NOMO-1 treated with dmso at 0.1 percent for 144 hours (cell line): ENCODE measurements around the gene TRPV3.
"Not testable (repeated sequence)": the region's sequence is repeated elsewhere in the genome, so short reads cannot be mapped to it uniquely, and the experiment has no call there.

Experiments
- DNase-seq: peaks from one replicate; lab custom pipeline; 2025; ENCODE audit not compliant: unreplicated experiment; lab: John Stamatoyannopoulos, UW

The TRPV3 gene

DNA sequence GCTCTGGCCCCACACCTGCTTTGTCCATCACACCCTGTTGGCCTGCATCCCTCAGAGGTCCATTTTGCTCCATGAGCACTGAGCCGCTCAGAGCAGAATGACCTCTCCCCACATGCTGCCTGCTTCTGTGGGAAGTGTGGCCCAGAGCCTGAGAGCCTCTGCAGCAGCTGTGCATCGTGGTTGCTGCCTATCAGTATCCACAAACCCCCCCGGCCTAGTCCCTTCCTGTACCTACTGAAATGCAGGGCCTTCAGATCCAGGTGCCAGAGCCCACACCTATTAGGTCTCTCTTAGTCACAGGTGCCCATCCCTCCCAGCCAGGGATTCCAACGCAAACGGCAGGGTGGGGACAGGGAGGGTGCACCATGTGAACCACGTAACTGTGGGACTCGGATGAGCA lies 16.6 kb upstream of the TRPV3 start:
- DNase-seq: no peak

DNA sequence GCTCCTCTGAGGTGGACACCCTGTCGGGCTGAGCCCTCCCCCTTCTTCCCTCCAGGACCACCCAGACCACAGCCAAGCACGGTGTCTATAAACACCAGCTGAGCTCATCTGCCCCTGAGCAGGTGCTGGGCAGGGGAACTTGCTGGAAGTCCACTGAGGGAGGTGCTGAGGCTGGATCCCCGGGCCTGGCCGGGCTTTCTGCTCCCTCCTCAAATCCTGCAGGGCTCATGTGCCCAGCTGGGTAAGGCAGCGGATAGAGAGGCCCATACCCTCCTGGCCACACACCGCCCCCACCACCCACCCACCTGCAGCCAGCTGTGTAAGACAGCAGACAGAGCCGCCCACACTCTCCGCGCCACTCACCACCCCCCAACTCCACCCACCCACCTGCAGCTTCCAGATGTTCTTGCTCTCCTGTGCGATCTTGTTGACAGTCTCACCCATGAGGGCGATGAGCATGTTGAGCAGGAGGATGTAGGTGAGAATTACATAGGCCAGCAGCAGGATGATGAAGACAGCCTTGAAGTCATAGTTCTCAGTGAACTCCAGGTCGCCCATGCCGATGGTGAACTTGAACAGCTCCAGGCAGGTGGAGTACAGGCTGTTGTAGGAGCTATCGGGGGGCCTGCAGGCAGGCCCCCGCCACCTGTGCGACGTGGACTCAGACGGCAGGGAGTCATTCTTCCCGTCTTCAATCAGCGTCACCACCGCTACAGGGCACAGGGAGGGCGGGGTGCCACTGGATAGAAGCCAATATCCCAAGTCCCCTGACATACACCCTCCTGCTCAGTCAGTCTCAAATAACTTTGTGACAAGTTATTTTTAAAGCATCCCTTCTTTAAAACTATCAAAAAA lies 15.9 kb upstream of the TRPV3 start:
- DNase-seq: no peak

DNA sequence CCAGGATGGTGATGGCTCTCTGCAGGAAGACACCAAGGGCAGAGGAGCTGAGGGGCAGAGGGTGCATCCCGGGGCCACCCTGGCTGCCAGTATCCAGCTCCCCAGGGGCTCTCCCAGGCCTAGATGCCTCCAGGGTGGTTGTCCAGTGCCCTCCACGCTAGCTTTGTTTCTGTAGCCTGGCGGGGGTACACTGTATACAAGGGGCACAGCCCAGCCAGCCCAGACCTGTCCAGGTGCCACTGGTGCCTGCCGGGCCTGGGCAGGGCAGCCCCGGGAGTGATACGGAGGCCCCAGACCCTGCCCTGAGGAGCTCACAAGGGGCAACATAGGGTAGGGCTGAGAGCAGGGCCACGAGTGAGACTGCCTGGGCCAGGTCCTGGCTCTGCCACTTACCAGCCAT lies 14.6 kb upstream of the TRPV3 start:
- no peak for DNase-seq

DNA sequence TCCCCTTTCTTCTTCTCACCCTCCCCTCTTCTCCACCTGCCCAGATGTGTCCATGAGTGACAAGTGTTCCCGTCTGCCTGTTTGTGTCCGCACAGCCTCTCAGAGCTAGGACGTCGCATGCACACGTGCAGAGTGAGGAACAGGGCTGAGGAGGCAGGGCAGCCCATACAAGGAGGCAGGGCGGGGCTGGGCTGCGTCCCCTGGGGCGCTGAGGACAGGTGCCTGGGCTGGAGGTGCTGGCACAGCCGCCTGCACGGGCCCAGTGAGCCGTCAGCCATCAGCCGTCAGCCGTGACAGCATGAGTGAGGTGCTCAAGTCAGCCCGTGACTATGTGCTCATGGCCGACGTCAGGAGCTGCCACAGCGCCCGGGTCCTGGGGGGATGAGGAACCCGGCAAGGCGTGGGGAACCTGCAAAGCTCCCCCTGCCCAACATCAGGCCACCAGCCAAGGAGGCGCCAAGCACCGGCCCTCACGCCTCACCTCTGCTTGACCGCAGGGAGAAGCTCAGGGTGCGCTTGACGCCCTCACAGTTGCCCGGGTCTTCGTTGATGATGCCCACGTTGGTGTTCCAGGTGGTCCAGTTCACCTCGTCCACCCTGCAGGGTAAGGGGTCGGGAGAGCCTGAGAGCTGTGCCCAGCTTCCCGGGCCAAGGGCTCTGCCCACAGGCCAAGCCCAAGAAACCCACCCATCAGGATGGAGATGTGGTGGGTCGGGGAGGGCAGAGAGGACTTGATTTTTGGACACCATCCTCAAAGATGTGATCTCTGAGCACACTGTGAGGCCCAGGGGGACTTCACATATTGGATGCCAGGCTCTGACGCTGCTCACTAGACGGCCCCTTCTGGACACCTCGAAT lies 13.7 kb upstream of the TRPV3 start:
- DNase-seq: no peak

DNA sequence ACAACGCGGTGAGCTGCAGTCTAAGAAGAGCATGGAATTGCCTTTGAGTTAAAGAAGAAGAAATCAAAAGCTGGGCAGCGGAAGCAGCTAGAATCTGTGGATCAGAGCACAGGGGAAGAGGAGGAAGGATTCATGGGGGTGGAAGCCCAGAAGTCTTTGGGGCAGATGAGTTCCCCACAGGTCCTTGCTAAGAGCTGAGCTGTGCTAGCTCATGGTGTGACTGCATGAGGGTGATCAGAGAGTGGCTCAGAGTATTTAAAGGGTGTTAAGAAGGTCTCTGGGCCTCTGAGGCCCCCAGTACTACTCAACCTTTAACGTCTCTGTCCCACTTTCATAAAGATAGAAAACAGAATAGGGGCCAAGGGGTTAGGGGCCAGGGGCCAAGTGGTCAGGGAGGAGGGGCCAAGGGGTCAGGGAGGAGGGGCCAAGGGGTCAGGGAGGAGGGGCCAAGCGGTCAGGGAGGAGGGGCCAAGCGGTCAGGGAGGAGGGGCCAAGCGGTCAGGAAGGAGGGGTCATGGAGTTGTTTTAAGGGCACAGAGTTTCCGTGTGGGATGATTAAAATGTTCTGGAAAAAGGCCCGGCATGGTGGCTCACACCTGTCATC lies 12.0 kb upstream of the TRPV3 start:
- DNase-seq: no peak

DNA sequence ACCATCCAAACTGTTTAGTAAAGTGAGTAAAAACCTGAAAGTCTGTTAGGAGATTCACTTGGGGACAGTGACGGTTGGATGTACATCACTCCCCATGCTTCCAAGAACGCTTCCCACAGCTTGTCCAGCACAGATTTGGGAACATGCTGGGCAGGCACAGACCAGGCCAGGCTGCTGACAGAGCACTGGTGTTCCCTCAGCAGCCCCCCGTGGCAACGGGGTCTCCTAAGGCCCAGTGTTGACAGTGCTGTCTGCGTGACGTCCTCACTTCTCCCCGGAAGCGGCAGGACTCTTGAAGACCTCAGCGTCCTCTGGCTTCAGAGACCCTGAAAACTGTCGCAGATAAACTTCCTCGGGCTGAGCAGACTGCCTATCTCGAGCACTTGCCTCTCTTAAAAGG lies 8.9 kb upstream of the TRPV3 start:
- no peak for DNase-seq

DNA sequence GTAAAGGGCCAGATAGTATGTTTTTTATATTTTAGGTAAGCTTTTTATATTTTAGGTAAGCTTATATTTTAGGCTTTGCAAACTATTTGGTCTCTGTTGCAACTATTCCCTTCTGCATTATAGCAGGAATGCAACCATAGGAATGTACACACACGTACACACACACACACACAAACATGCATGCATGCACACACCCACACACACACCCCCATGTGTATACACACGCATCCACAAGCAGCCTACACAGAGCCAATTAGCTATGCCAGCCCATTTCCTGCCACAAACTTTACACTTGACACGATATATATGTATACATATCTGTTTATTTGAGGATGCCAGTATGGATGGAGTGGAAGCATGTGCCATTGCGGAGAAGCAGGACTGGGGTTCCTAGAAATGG lies 7.5 kb upstream of the TRPV3 start:
- no peak for DNase-seq

DNA sequence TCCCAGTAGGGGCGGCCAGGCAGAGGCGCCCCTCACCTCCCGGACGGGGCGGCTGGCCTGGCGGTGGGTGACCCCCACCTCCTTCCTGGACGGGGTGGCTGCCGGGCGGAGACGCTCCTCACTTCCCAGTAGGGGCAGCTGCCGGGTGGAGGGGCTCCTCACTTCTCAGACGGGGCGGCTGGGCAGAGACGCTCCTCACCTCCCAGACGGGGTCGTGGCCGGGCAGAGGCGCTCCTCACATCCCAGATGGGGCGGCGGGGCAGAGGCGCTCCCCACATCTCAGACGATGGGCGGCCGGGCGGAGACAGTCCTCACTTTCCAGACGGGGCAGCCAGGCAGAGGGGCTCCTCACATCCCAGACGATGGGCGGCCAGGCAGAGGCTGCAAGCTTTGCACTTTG lies 6.6 kb upstream of the TRPV3 start:
- DNase-seq: not testable (repeated sequence)

DNA sequence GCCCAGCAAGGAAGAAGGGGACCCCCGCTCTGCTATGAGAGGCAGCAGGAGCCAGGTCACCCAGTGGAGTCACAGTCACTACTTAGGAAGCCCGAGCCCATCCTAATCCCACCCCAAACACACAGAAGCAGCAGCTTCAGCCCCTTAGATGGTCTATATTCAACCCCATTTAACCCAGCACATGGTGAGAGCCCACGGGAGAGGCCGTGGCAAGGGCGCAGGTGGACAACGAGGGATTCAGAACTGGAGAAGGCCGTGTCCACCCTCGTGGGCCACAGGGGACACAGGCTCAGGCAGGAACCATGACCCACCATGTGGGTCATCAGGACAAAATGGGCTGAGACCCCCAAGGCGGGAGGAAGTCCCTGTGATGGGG lies 1.6 kb upstream of the TRPV3 start:
- DNase-seq: no peak

DNA sequence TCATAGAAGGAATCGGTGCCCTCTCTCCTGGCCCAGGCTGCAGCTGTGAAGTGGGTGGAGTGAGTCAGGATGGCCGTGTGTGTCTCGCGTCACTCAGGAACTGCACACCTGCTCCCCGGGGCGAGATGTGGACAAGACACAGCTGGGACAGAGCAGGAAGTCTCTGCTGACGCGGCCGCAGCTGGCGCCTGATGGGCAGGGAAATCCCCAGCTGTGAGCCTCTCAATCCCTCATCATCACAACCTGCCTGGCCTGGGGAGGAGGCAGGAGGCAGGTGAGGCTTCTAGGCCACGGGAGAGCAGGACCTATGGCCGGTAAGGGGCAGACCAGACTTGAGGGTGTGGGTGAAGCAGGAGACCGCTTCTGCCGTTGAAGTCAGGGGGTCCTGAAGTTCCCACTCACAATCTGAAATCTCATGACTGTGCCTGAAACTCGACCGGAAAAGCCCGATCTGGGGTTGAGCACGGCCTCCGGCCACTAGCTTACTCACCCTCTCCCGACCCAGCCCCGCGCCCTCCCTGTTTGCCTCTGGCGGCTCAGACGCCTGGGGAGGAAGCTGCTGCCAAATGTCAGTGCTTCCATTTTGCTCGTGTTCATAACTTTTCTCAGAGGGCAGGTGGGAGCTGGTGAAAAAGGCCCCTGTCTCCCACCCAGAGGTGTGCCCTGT lies 1.1 kb upstream of the TRPV3 start:
- no peak for DNase-seq

DNA sequence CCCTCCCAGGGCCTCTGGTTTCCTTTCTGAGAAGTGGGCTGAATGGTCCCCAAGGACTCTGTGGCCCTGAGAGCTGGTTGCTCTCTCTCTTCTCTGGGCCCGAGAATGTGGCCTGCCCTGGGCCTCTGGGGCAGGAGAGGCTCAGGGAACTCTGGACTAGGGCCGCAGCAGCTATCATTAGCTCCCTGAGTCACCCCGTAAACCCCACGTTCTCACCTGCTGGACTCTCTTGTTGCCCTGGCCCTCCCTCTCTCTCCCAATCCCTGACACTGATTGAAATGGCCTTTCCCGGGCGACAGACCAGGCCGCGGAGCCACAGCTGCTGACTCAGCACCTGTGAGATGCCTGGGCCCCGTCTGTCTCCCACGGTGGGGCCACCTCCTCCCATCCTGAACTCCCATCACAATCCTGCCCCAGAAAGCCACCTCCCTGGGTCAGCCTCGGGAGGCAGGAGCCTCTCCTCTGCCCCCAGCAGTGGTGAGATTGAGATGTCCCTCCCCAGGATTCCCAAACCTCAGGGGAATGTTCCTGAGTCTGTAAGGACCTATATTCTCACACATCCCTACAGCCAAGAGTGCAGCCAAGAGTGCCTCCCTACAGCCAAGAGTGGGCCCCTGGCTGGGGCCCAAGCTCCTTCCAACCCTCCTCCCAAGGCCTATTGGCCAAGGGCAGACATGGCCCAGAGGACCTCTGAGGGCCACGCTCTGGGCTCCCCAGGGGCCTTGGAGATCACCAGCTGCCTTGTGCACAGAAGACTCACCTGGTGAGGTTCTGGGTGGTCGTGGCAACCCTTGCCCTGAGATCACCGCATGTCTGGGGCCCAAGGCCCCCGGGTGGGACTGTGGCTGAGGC lies 470 bp downstream of the TRPV3 start:
- DNase-seq: no peak

DNA sequence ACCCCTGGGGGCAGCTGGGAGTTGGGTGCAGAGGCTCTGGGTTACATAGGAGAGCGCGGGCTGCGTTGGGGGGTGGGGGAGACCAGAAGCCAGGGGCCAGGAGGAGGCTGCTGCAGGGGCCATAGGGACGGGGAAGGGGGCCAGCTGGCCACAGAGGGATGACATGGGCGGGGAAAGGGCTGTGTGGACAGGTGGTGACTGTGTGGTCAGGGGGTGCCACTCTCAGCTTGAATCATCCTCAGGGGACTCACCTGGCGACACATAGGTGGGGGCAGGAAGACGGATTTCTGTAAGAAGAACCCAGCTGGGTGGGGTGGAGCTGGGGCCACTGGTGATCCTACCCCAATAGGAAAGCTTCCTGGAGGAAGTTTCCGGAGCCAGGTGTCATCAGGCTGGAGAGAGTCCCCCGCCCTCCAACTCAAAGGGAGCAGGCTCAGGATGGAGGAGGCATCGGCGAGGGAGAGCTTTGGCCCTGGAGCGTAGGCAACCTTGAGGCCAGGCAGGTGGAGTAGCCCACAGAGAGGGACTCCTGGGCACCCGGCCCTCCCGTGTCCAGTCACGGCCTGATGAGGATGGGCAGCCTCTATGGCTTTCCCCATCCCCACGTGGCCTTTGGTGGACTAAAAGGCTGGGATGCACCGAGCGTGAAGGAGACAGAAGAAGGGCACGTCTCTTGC lies 1.2 kb downstream of the TRPV3 start:
- DNase-seq: no peak

DNA sequence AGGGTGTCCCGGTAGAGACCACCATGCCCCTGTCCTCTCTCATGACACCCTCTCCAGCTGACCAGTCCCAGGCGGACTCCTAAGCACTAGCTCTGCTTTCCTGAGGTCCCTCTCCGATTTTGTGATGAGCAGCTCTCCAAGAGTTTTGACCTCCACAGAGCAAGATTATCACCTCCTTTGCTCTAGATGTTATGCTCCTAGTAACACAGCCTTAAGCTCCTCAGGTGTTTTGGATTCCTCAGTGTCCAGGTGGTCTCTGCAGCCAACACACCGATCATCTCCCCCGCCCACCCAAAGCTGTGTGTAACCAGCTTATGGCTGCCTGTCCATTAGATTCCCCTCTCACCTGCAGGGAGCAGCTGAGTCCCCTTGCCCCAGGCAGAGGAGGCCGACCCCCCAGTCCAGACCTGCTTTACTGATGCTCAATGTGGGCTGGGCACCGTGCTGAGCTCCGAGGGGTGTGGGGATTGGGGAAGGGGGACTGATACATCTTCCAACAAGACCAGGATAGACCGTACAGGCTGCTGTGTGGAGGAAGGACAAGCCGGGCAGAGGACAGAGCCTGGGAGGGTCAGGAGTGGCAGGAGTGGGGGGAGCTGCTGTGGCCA lies 2.3 kb downstream of the TRPV3 start:
- DNase-seq: no peak

DNA sequence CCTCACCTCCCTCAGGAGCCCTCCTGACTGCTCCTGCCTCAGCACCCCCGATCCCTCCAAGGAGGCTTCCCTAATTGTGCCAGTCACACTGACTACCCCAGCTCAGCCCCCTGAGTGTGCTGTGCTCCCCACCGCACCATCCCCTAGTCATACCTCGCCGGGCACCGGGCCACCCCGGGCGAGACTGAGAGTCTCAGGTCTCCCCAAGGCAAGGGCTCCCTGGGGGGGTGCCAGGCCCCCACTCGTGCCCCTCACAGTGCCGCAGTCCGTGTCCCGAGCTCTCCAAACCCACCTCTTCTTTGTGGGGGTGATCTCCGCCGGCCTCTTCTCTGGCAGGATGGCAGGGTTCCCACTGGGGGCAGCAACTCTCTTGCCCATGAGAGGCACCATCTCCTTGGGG lies 3.2 kb downstream of the TRPV3 start:
- no peak for DNase-seq

DNA sequence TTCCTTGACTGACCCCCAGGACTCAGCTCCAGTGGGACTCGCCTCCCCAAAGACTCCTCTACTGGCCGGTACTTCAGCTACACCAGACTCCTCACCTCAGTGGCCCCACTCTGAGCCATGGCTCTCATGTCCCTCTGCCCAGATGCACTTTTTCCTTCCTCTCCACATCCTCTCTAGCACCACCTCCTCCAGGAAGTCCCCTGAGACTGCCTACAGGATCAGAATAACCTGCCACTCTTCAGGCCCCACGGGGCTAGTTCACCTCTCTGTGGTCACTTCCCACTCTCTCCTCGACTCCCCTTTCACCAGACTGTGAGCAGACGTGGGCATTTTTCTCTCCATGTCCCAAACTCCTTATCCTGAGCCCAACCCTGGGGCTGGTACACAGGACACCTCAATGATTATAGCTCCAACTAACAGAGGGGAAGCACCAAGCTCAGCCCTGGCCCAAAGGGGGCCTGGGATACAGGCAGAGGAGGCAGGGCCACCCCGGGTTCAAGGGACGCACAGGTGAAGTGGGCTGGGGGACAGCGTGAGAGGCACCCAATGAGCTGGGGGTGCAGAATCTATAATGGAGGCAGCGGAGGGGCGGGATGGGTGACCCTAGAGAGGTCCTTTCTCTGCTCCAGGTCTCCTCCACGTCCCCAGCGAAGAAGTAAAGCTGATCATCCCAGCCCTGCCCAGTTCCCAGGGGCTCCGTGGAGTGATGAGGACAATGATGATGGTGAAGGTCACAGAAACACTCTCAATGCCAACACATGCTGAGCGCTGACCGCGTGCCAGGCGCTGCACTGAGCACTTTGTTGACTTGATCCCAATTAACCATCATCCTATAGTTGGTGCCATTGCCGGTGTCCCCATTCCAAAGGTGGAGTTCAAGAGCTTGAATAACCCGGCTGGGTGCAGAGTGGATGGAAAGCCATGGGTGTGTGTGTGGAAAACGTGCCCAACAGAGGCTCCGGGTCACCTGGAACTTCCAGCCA lies 3.9 kb downstream of the TRPV3 start:
- no peak for DNase-seq

DNA sequence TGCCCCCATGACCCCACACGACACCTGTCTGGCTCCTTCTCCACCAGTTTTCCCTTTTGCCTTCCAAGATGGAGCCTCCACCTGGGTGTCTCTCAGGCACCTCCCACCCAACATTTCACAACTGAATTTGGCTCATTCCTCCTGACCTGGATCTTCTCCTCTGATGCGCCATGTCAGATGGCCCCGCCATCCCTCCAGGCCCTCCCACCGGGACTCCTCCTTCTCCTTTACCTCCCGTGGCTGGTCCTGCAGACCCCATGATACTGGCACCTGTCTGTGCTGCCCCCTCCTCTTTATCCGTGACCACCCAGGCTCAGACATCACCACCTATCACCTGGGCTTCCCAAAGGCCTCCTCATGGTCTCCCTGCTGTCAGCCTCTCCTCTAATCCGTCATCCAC lies 4.7 kb downstream of the TRPV3 start:
- DNase-seq: no peak

DNA sequence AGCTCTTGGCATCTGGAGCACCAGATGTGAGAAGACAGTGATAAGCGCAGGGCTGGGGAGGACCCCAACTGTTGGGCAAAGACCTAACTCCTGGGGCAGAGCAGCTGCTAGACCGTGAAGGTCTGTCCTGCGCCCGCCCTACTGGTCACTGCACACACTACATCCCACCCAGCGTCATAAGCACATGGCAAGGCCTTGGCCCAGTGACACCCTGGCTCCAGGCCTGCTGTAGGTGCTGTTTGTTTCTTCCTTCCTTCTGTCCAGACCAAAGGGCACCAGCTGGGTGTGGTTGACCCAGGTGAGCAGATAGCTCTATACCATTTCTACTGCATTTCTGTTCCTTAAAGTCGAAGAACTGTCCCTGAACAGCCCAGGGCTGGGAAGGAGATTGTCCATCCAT lies 6.4 kb downstream of the TRPV3 start:
- DNase-seq: no peak

DNA sequence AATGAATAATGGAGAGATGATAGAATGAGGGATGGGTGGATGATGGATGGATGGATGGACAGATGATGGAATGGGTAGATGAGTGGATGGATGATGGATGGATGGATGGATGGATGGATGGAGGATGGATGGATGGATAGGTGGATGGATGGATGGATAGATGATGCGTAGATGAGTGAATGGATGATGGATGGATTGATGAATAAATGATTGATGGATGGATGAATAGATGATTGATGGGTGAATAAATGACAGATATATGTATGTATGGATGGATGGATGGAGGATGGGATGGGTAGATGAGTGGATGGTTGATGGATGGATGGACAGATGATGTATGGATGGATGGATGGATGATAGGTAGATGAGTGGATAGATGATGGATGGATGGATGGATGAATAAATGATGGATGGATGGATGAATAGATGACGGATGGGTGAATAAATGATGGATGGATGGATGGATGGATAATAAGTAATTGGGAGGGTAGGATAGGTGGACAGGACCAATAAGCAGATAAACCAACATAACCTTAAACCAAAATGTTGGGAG lies 7.9 kb downstream of the TRPV3 start:
- no peak for DNase-seq
